ENCODE measurements around the gene SPATC1L.

The SPATC1L gene

GRCh38 chr21:46114963-46115362 lies 69.3 kb downstream of the SPATC1L start:
- no peak for DNase-seq (ENCODE audit: extremely low spot score)
- ChIA-PET POLR2A (no interaction called here), CTCF (no interaction called here)
- no peak for TF ChIP-seq CTCF (IDR thresholded peaks at IDR 0.05; ENCODE audit: control extremely low read depth, extremely low read depth, low read depth, missing control alignments)

GRCh38 chr21:46113497-46114176 lies 70.6 kb downstream of the SPATC1L start:
- ChIA-PET CTCF (no interaction called here), POLR2A (no interaction called here)
- no peak for TF ChIP-seq CTCF (IDR thresholded peaks at IDR 0.05; ENCODE audit: control extremely low read depth, extremely low read depth, low read depth, missing control alignments)
- no peak for DNase-seq (ENCODE audit: extremely low spot score)

- DNase-seq (ENCODE audit: extremely low spot score), result no peak
- TF ChIP-seq CTCF (IDR thresholded peaks at IDR 0.05; ENCODE audit: control extremely low read depth, extremely low read depth, low read depth, missing control alignments), result no peak
- ChIA-PET POLR2A (no interaction called here), CTCF (no interaction called here)
Measured at GRCh38 chr21:46112725-46113215, 71.5 kb downstream of the SPATC1L start.

- no peak for DNase-seq (ENCODE audit: extremely low spot score)
- POLR2A ChIA-PET, result no interaction called here
- CTCF ChIA-PET, result no interaction called here
- TF ChIP-seq CTCF (IDR thresholded peaks at IDR 0.05; ENCODE audit: control extremely low read depth, extremely low read depth, low read depth, missing control alignments), result no peak
Measured at GRCh38 chr21:46111857-46112724, 72.2 kb downstream of the SPATC1L start.

- no peak for DNase-seq (ENCODE audit: extremely low spot score)
- POLR2A ChIA-PET, result no interaction called here
- CTCF ChIA-PET, result no interaction called here
- no peak for TF ChIP-seq CTCF (IDR thresholded peaks at IDR 0.05; ENCODE audit: control extremely low read depth, extremely low read depth, low read depth, missing control alignments)
Measured at GRCh38 chr21:46111193-46111571, 73.1 kb downstream of the SPATC1L start.
